CD4-positive, alpha-beta T cell treated with Interferon alpha-2 for 1 hour (primary cell): ENCODE results near the gene VPS8.
A peak's percentile ranks its signal among the peaks of the same experiment; 100 is the strongest.

Experiments
- DNase-seq, 2 donors: peaks; one replicate each; pipeline ENCODE4 v3.0.0-alpha.2; 2020 to 2022

VPS8 gene

DNA sequence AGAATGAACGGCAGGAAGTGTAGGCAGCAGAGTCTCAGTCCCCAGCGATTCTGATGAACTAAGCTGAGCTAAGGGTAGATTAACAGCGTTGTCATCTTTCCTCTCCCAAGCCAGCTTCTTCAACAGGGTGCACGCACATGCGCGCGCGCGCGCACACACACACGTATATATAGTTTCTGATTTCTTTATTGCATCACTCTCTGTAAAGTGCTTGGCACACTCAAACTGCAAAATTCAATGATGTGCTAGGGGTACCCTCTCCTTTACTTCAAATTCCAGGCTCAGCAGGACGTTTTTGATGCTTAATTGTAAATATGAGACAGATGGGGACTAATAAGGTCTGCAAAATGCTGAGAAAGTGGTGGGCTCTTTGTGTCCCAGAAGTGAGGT, 26.1 kb upstream of the VPS8 start:
- no peak for DNase-seq

DNA sequence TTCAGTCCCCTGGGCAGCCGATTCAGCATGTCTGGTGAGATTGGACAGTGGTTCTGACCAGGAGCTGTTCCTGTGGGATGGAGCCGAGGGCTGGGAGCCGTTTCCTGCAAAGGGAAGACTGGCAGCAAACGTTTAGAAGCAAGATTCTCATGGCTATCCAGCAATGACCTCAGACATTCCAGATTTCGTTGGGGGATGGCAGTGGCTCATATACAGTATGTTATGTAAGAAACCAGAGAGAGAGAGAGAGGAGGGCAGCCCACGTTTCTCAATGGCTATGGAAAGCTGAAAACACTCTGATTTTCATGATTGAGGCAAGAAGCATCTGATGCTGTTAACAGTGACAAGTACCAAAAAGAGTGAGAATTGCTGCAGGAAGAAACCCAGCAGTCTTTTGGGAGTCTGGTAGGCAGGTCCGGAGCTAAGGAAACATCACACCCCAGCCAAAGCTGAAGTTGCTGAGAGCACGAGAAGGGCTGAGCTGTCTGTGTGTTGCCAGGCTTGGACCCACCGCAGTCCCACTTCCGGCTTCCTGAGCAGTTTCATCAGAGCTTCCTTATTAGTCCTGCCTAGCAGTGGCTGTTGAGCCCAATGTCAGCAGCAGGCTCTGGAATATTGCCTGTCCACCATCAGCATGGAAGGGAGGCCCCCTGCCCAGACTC, 25.6 kb upstream of the VPS8 start:
- DNase-seq: peak in 1 of 2 donors; percentile 24

DNA sequence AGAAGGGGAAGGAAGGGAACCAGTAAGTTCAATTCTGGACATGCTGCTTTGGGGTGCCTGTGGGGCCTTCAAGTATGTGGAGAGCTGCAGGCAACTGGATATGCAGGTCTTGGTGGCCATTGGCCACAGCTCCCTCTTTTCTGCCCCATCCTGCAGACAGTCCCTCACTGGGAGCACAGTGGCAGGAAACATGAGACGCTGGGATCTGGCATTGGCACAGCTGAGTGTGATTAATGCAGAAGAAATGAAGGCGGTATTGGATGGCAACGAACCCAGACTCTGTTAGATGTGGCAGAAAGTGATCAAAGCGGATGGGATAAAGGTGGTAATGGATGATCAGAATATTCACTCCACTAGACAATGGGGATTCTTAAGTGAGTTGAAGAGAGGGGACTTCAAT, 23.2 kb upstream of the VPS8 start:
- no peak for DNase-seq

DNA sequence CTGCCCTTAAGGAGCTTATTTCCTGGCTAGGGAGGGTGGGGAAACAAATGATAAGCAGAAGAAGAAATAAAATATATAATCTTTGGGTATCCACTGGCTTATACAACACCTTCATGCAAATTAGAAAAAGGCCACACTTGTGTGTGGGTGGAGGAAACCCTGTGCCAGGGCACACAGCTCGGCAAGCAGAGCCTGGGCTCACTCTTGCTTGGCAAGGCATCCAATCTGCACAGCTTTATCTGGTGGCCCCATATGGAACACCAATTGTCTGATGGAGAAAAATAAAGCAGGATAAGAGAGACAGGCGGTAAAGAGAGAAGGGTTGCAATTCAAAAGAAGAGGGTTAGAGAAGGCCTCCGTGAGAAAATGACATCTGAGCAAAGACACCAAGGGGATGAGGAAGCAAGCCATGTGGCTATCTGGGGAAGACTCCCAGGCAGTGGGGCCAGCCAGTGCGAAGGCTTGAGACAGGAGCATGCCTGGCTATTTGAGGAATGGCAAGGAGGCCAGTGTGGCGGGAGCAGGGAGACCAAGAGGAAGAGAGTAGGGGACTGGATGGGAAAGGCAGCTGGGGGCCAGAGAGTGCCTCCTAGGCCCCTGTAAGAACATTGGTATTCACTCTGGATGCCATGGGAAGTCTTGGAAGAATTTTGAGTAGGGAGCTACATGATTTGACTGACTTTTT, 22.5 kb upstream of the VPS8 start:
- DNase-seq: no peak

DNA sequence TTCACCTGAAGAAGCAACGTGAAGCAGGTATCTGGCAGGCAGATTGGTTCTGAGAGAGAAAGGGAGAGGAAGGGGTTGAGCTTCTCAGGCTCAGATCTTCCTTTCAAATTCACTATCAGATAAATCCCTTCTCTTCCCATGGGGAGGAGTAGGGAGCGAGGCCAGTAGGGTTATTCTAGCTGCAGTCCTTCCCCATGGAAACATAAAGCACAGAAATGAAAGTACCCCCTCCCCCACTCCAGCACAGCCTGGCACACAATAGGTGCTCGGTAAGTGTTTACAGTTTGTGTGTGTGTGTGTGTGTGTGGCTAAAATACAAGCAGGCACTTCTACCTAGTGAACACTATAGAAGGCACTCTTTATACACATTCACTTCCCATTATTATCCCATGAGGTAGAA, 20.8 kb upstream of the VPS8 start:
- DNase-seq: no peak

DNA sequence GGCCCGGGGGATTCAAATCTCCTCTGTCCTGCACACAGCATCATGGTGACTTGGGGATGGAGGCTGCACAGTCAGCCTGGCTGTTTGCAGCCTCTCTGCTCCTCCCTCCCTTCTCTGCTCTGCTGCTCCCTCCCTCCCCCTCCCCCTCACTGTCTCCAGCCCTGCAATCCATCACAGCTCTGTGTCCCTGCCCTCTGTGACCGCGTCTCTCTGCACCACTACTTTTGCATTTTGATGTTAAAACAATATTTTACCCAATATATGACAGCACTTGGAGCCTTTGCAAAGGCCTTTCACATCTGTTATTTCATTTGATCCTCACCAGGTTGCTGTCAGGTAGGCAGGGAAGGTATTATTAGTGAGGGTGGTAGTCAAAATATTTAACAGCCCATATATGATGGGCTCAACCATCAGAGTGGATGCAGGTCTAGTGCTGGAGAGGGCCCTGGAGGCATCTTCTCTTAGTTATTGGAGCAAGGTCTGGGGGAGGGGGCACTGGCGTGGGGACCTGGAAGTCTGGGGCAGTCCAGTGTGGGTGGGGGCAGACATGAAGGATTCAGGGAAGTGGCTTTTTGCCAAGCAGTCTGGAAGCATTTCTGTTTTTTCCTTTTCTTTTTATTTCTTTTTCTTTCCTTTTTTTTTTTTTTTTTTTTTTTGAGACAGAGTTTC, 16.3 kb upstream of the VPS8 start:
- no peak for DNase-seq

DNA sequence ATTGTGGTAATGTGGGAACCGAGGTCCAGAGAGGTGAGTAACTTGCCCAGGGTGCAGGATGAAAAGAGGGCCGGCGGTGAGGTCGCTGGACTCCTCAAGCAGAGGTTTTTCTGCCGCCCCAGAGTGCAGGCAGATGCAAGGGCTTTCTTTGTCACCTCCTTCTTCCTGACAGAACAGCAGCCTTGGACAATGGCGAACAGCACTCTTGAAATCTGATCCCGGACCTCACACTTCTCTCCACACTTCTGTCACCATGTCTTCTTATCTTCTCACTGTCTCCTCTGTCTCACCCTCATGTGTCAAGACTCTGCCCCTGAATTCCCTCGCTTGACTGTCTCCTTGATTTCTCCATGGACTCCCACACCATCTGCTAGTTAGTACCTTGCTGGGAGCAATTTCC, 15.4 kb upstream of the VPS8 start:
- DNase-seq: no peak

DNA sequence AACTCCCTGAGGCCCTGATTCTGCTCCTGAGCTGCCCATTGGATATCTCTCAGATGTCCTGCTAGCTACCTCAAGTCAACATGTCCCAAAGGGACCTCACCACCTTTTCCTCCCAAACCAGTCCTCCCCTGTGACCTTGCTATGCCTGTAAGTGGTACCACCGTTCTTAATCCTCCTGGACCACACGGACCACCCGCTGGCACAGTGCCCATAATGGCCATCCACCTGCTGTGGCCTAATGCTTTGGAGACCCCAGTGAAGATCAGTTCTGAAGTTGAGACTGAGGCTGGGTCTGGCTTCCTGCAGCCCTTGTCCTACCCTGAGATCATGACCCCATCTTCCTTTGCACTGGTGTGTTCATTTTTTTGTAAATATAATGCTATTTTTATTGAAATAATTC, 15.0 kb upstream of the VPS8 start:
- no peak for DNase-seq

DNA sequence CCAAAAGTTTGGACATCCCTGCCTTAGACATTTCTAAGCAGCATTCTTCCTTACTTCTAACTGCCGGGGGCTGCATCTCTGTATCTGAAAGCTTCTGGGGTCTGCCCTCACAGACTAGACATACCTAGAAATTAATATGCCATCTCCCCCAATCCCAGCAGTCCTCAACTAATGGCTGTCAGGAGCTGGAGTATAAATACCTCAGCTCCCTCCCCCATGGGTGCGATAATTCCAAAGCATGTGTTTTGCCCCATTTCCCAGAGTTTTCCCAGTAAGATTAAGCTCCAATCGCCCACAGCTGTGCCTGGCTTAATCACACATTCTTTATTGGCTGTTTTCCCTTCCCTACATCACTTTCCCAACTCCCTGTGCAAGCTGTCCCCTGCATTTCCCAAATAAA, 13.8 kb upstream of the VPS8 start:
- DNase-seq: no peak

DNA sequence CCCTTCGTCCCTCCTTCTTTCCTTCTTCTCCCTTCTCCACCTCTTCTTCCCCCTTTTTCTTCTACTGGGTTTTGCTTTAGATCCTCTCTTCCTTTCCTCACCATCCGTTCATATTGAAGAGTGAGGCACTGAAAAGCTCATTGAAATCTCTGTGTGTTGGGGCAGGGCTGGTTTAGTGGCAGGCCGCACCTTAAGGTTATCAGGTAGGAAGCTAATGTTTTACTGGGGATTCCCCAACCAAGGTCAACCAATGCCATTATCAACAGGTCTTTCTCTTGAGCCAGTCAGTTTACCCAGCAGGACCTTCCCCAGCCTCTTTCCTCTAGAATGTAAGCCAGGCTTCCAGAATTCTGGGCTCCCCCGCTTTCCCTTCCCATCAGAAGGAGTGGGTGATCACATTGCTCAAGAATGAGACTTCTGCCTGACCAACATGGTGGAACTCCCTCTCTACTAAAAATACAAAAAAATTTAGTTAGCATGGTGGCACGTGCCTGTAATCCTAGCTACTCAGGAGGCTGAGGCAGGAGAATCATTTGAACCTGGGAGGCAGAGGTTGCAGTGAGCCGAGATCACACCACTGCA, 11.5 kb upstream of the VPS8 start:
- no peak for DNase-seq

DNA sequence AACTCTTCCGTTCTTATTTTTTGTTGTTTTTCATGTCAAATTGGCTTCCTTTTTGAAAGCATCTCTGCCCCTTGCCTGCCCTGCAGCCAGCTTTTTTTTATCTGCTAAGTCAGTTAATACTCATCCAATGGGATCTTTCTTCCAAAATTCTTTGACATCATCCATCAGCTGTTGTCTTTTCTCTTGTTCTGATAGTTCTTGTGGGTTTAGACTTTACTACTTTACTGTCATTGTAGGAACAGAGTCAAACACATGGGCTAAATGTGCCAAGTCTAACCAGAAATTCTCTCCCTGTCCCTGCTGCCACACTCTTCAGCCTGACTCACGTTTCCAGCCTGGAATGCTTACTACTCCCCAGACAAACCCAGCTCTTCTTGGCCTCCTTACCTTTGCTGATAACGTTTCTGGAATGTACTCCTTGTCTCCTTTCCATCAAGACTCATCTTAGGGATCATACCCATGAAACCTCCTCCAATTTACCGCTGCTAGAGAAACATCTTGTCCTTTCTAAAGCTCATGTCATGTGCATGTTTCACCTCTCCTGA, 10.7 kb upstream of the VPS8 start:
- DNase-seq: no peak

DNA sequence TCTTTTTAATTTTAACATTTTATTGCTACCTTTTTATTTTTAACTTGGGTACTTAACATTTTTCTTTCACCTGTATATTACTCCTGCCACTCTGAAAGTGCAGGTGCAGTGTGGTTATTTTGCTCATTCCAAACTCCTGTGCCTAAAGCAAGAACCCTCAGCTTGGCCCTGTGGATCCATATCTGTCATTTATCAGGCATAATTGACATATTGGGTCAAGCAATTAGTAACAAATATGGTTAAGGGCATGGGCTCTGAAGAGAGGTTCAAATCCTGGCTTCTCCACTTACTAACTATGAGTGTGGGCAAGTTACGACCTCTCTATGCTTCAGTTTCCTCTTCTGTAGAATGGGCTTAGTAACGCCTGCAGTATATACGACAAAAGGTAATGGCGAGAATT, 9.8 kb upstream of the VPS8 start:
- DNase-seq: no peak

DNA sequence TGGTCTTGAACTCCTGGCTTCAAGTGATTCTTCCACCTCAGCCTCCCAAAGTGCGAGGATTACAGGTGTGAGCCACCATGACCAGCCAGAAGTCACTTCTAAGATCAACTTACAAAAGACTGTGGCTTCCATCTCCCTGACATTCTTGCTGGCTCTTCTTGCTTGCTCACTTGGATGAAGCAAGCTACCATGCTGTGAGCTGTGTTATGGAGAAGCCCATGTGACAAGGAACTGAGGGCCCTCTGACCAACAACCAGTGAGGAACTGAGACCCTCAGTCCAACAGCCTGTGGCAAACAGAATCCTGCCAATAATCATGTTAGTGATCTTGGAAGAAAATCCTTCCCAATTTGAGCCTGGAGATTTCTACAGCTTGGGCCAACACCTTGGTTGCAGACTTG, 7.2 kb upstream of the VPS8 start:
- DNase-seq: no peak

DNA sequence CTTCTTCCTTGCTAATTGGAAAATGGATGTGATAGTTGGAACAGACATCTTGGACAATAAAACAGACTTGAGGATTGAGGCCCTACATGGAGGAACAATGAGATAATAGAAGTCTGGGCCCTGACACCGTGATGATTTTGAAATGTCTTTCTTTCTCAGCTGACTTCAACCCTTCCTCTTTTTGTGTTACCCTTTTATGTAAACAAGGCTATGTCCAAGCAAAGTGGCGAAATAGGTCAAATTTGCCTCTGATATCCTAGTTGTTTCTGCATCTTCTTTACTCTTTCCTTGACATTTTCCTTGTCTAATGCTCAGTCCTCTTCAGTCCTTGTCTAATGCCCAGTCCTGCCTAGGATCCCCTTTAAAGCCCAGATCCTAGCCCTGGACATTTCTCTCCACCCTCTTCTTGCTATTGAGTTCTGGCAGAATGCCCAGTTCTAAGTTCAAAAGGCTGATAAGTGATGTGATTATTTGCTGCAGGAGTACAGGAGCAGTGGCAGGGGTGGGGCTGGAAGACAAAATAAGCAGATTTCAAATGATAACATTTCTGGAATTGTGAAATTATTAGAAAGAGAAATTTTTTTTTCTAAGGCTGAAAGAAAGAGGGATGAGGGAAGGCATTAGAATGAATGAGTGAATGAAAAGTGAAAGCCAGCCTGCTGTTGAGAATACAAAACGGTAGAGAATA, 6.5 kb upstream of the VPS8 start:
- no peak for DNase-seq

DNA sequence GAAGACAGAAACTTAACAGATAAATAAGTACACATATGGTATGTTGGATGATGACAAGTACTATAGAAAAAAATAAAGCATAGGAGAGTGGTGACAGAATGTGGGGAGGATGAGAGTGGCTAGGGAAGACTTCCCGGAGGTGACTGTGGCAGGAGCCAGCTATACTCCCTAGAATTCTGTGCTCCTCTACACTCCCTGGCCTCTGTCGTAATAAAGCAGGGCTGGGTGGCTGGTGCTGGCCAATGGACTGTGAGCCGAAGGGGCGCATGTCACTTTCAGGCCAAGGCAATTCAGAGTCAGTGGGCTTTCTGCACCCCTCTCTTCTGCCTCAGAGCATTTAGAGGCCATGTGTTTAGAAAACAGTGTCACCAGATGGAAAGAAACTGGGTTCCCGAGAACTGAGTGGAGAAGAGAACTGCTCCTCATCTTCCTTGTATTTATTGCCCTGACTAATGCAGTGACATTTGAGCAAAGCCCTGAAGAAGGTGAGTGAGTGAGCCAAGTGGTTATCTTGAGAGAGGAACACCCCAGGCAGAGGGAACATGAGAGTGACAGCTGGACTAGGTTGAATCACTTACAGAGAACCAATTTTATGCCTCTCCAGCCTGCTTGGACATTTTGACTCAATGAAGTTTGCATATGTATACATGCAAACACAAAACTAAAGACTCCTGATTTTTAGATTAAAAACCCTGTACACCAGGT, 5.2 kb upstream of the VPS8 start:
- DNase-seq: no peak

DNA sequence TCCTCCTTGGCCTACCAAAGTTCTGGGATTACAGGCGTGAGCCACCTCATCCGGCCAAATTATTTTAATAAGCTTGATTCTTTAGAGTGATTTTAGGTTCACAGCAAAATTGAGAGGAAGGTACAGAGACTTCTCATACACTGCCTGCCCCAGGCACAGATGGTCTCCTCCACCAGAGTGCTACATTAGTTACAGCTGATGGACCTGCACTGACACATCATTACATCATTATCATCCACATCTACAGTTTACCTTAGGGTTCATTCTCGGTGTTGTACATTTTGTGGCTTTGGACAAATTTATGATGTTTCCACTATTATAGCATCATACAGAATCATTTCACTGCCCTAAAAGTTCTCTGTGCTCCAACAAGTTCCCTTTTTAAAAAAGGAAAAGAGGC, 4.4 kb upstream of the VPS8 start:
- no peak for DNase-seq

DNA sequence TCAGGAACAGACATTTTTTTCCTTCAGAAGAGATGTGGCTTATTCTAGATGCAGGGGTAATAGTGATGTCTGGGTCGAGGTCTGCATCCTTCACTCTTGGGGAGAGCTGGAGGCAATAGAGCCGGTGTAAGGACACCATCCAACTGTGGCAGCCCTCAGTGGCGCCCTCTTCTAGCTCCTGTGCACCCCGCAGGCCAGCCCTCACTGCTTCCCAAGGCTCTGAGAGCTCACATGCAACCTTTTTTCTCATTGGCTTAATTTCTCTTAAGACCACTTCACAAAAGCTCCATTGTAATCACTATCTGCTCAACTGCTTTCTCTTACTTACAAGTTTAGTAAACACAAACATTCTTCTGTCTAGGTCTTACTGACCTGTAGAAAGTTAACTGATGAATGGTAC, 3.9 kb upstream of the VPS8 start:
- no peak for DNase-seq

DNA sequence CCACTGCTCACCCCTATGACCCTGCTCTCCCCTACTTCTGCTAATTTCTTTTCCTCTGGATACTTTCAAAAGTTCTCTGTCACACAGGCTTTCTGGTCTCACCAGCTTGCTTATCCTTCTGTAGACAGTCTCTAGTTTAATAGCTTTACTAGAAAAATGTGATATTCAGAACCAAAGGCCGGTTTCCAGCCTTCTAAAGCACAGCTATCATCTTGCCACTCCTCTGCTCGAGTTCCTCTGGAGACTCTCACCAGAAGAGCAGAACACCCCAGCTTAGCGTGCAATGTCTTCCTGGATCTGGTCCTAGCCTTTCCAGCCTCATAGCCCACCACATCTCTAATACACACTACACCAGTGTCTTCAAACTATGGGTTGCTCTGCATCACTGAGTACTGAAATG, 1.8 kb upstream of the VPS8 start:
- no peak for DNase-seq

DNA sequence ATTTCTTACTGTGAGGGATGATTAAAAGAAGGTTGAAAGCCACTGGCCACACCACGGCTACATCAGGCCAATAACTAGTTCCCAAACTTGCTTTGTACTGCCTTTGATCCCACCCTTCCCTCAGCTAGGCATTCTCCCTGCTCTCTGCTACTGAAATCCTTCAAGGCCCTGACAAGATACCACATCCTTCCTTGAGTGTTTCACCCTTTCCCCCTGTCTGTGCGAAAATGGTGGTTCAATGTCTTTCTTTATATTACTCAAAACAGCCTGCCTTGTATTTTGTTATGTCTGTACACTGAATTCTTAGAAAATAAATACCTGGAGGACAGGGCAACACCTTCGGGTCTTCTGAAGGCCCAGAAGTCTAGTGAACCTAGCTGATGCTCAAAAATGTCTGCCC, 932 bp upstream of the VPS8 start:
- no peak for DNase-seq

DNA sequence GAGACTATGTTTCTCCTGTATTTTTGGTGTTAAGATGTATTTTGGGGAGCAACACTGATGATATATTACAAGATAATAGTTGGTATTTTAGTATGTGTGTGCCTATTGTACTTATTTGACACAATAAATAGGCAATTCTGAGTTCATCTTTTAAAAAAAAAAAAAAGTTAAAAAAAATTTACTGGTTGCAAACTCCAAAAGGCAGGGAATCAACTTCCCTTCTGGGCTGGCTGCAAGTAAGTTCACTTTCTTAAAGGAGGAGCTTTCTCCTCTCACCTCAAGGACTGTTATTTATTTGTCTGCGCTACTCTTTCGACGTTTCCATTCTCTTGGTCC, 335 bp upstream of the VPS8 start:
- no peak for DNase-seq

DNA sequence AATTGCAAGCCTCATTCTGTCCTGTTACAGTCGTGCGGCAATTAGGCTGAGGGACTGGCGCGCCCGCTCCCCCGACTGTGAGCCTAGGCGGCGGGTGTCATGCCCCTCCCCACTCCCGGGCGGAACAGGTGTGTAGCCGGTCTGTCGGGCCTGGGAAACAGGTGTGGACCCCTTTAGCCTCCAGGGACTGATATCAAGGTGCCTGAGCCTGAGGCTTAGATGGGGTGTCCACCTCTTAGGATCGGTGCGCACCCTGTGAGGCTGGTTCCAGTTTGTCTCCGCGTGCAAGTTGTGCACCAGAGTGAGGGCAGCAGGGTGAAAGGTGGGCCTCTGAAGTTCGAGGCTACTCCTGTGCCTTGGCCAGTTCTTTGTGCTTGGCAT, 686 bp downstream of the VPS8 start:
- DNase-seq: no peak

DNA sequence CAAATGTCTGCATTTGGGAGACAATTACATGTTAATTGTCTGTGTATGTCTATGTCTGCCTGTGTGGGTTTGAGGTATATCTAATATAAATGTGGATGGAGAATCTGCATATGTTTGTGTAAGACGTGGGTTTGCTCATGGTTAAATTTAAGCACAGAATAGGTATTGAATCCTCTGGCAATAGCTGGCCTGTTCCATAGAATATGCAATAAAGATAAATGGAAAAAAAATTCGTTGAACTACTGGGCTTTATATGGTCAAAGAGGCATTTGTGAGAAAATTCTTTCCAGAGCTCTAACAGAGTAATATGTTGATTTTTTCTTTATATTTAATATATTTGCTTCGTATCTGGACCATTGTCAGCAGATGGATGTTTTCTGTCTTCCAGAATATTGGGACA, 1.4 kb downstream of the VPS8 start:
- no peak for DNase-seq

DNA sequence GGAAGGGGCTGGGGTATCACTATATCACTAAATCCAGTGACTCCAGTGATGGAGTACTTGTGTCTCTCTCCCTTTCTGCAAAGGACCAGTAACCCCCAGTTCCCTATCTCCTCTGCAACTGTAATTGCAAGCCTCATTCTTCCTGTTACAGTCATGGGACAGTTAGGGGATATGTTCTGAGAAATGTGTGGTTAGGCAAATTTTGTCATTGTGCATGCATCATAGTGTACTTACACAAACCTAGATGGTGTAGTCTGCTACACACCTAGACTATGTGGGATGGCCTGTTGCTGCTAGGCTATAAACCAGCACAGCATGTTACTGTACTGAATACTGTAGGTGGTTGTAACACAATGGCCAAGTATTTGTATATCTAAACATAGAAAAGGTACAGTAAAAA, 2.2 kb downstream of the VPS8 start:
- DNase-seq: no peak
